ENCODE data around the gene FRG2C.
"Not testable (repeated sequence)": the region's sequence is repeated elsewhere in the genome, so short reads cannot be mapped to it uniquely, and the experiment has no call there.

FRG2C gene

DNA sequence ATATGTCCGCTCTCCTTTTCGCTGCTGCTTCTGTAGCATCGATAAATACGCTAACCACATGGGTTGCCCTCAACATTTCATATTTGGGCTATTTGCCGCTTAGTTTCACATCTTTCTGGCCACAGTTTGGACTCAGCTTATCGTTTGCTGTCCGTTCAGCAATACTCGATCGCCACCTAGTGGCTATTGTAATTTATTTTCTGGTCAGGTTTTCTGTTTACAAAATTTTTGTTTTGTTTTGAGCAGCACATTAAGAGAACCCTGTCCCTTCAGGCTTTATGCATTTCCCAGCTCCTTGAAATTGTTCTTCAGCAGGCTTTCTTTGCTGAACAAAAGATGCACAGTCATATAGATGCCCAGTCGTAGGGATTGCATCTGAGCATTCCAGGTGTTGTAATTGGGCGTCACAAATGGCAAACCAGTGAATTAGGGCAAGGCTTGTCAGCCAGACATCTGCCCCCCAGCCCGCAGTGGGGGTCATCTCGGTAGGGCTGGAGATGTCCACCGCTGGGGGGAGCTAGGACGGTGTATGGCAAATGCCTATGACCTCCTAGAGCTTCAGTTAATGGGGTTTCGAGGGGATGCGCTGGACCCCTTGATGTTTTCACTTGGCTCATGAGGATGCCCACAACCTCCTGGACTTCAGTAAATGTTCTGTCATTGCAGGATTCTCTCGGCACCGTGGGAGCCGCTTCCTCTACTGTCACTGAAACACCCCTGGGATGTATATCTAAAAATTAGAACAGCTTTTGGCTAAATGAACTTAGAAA is 20.9 kb upstream of the FRG2C start:
- not testable (repeated sequence) for H3K36me3 ChIP-seq (ENCODE audit: insufficient read depth); H3K27ac ChIP-seq; H3K79me2 ChIP-seq (ENCODE audit: insufficient read depth, low read depth); H3K4me1 ChIP-seq (ENCODE audit: low read depth, poor library complexity, severe bottlenecking); H3K27me3 ChIP-seq (ENCODE audit: insufficient read depth, low read depth); H4K20me1 ChIP-seq (ENCODE audit: insufficient read depth); H3K4me3 ChIP-seq (IDR thresholded peaks at IDR 0.05; ENCODE audit: insufficient read depth, low read depth, low read length)
- Histone ChIP-seq H3K9ac (peak overlapping the region; percentile 15; the same call in 1 of the 2 replicates), H3K4me2 (peak overlapping the region; percentile 12; the same call in 1 of the 2 replicates), H2AFZ (ENCODE audit: low read depth) (peak overlapping the region; percentile 49; the same call in 1 of the 2 replicates)
- TF ChIP-seq, protein P1, sequence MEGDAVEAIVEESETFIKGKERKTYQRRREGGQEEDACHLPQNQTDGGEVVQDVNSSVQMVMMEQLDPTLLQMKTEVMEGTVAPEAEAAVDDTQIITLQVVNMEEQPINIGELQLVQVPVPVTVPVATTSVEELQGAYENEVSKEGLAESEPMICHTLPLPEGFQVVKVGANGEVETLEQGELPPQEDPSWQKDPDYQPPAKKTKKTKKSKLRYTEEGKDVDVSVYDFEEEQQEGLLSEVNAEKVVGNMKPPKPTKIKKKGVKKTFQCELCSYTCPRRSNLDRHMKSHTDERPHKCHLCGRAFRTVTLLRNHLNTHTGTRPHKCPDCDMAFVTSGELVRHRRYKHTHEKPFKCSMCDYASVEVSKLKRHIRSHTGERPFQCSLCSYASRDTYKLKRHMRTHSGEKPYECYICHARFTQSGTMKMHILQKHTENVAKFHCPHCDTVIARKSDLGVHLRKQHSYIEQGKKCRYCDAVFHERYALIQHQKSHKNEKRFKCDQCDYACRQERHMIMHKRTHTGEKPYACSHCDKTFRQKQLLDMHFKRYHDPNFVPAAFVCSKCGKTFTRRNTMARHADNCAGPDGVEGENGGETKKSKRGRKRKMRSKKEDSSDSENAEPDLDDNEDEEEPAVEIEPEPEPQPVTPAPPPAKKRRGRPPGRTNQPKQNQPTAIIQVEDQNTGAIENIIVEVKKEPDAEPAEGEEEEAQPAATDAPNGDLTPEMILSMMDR (conservative IDR thresholded peaks at IDR 0.05; ENCODE audit: low read depth, low read length) = peak; percentile 66

DNA sequence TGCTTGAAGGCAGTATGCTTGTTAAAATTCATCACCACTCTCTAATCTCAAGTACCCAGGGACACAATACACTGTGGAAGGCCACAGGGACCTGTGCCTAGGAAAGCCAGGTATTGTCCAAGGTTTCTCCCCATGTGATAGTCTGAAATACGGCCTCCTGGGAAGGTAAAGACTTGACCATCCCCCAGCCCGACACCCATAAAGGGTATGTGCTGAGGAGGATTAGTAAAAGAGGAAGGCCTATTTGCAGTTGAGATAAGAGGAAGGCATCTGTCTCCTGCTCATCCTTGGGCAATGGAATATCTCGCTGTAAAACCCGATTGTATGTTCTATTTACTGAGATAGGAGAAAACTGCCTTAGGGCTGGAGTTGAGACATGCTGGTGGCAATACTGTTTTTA is 18.6 kb upstream of the FRG2C start:
- not testable (repeated sequence) for H3K36me3 ChIP-seq (ENCODE audit: insufficient read depth); H3K27me3 ChIP-seq (ENCODE audit: insufficient read depth, low read depth); H3K27ac ChIP-seq; H3K4me1 ChIP-seq (ENCODE audit: low read depth, poor library complexity, severe bottlenecking); H2AFZ ChIP-seq (ENCODE audit: low read depth); H3K4me2 ChIP-seq; H4K20me1 ChIP-seq (ENCODE audit: insufficient read depth); H3K9ac ChIP-seq; H3K4me3 ChIP-seq (IDR thresholded peaks at IDR 0.05; ENCODE audit: insufficient read depth, low read depth, low read length); H3K79me2 ChIP-seq (ENCODE audit: insufficient read depth, low read depth)

DNA sequence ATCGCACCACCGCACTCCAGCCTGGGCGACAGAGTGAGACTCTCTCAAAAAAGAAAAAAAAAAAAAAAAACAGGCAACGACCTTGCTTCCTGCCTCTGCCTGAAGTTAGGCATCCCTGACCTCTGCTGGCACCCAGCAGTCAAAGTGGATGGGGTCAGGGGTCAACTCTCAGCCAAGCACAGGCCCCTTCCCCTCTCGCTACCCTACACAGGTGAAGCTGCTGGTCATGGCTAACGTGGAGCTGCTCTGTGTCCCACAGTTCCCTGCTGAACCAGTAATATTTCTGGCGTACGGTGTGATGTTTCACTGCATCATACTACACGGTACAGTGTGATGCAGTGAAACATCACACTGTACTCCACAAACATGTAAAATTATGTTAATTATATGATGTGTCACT is 13.9 kb upstream of the FRG2C start:
- H3K27me3 ChIP-seq (ENCODE audit: insufficient read depth, low read depth) = no peaks in the 10 kb centered on the region
- H3K79me2 ChIP-seq (ENCODE audit: insufficient read depth, low read depth) = no peaks in the 10 kb centered on the region
- TF ChIP-seq, protein P1 (conservative IDR thresholded peaks at IDR 0.05; ENCODE audit: low read depth, low read length) = no peak
- no peak overlapping the region for H3K9ac ChIP-seq
- H3K4me2 ChIP-seq = no peak overlapping the region
- no peaks in the 10 kb centered on the region for H3K36me3 ChIP-seq (ENCODE audit: insufficient read depth)
- no peak overlapping the region for H2AFZ ChIP-seq (ENCODE audit: low read depth)
- H3K4me1 ChIP-seq (ENCODE audit: low read depth, poor library complexity, severe bottlenecking) = no peaks in the 10 kb centered on the region
- no peak overlapping the region for H3K4me3 ChIP-seq (IDR thresholded peaks at IDR 0.05; ENCODE audit: insufficient read depth, low read depth, low read length)
- H4K20me1 ChIP-seq (ENCODE audit: insufficient read depth) = no peaks in the 10 kb centered on the region
- H3K27ac ChIP-seq = no peak overlapping the region

DNA sequence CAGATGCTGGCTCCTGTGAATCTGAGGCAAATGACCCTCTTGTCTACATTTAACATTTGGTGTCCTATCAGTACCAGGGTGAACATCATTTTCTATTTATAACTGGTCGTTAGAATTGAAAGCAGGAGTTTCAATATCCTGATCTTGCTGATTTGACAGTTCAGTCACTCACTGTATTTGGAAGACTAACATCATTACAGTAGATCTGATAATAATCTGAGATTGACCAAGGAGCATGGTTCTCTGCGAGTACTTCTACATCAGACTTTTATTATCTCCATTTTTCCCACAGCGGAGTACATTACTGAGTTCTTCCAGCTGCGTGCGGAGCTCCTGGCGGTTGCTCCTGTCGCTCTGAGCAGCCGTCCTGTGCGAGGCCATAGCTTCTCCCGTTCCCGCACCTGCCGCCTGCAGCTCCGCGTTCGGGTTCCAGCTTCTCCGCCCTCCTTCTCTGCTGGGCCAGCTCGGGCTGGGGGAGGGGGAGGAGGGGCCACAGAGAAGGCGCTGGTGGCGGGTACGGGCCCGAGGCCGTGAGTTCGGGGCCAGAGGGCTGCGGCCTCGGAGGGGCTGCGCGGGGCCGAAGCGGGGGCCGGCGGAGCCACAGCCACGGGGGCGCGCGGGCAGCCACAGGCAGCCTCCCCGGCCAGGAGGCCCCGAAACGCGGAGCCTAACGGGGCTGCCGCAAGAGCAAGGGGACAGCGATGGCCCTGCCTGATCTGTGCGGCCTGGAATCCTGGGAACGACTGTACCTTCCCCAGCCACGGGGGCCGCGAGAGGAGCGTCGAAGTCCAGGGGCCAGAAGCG is 8.8 kb upstream of the FRG2C start:
- not testable (repeated sequence) for H2AFZ ChIP-seq (ENCODE audit: low read depth); H3K27ac ChIP-seq; H3K4me1 ChIP-seq (ENCODE audit: low read depth, poor library complexity, severe bottlenecking); H3K36me3 ChIP-seq (ENCODE audit: insufficient read depth); H3K27me3 ChIP-seq (ENCODE audit: insufficient read depth, low read depth); H4K20me1 ChIP-seq (ENCODE audit: insufficient read depth); H3K4me3 ChIP-seq (IDR thresholded peaks at IDR 0.05; ENCODE audit: insufficient read depth, low read depth, low read length); H3K9ac ChIP-seq; H3K4me2 ChIP-seq; H3K79me2 ChIP-seq (ENCODE audit: insufficient read depth, low read depth)

DNA sequence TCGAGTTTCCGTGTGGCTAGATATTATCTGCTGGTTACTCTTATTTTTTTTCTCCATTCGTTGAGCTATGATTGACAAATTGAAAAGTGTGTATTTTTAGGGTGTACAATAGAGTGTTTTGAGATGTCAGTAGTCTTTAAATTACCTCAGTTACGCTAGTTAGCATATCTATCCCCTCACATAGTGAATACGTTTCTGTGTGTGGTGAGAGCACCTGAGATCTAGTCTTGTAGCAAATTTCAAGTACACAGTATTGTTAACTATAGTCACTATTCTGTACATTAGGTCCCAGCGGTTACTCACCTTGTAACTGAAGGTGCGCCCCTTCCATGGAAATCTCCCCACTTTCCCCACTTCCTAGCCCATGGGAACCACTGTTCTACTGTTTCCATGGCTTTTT is 8.2 kb upstream of the FRG2C start:
- H3K4me2 ChIP-seq; H3K9ac ChIP-seq; H3K4me3 ChIP-seq (IDR thresholded peaks at IDR 0.05; ENCODE audit: insufficient read depth, low read depth, low read length); H3K27ac ChIP-seq; H4K20me1 ChIP-seq (ENCODE audit: insufficient read depth); H2AFZ ChIP-seq (ENCODE audit: low read depth); H3K79me2 ChIP-seq (ENCODE audit: insufficient read depth, low read depth); H3K4me1 ChIP-seq (ENCODE audit: low read depth, poor library complexity, severe bottlenecking); H3K36me3 ChIP-seq (ENCODE audit: insufficient read depth); H3K27me3 ChIP-seq (ENCODE audit: insufficient read depth, low read depth): not testable (repeated sequence)

All from KMS-11 (cell line).